Measurements from ENCODE around the gene MAP2K5. TPM values are rescaled to one million over a fixed set of nuclear protein-coding genes. Genes with fewer than 3 reads are reported as not detected.
A peak's percentile ranks its signal among the peaks of the same experiment; 100 is the strongest.

MAP2K5 gene
- total RNA-seq, 1 experiment from 2014 or later: 13.6 TPM

DNA sequence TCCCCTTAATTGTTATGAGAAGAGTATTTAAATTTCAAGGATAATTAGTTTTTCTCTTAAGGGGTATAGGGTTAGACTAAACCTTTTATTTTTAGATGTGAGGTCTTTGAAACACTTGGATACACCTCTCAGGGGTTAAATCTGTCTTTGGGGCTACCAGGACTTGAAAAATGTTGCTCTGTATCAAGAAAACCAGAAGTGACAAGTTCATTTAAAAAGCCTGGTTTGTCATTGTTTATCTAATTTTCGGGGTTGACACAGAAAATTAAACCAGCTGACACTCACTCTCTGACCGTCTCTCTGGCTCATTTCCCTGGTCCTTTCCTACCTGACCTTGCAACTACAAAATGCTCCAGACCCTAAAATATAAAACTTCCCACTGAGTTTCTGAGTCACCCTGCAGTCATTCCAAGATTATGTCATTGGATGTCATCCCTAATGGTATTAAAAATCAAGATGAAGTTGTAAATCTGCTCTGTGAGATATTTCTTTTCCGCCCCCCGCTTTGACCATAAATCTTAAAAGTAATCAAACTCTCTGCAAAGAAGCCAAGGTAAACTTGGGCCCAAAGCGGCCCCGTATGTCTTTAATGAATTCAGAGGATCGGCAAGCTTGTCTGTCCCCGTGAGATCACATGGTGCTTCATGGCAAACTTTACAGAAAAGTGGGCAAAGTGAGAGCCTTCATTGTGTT lies 249.9 kb downstream of the MAP2K5 start (continued):
- no peak for TF ChIP-seq ARID4B (CRISPR knock-in tag; IDR thresholded peaks at IDR 0.05; ENCODE audit: borderline replicate concordance)
- no peak for TF ChIP-seq ZNF281 (CRISPR knock-in tag; IDR thresholded peaks at IDR 0.05)

GRCh38 chr15:67794832-67795574 lies 252.5 kb downstream of the MAP2K5 start:
- CTCF ChIA-PET: no interaction called here

GRCh38 chr15:67796196-67797127 lies 254.0 kb downstream of the MAP2K5 start:
- no peak overlapping the region for H3K4me3 Mint-ChIP-seq
- peaks cover 17% of the 10 kb centered on the region for H3K9me3 Mint-ChIP-seq
- POLR2A ChIA-PET: no interaction called here
- peak overlapping the region; percentile 29 for H3K27ac Mint-ChIP-seq
- ATAC-seq: no peak
- H3K4me1 Mint-ChIP-seq: peaks cover 30% of the 10 kb centered on the region
- DNase-seq (ENCODE audit: low spot score): no peak
- no peaks in the 10 kb centered on the region; the same call in 1 of the 2 replicates for H3K27me3 Mint-ChIP-seq (ENCODE audit: low read depth)
- TF ChIP-seq TCF7 (CRISPR knock-in tag; IDR thresholded peaks at IDR 0.05; ENCODE audit: low read depth) (no peak), PREB (CRISPR knock-in tag; IDR thresholded peaks at IDR 0.05; ENCODE audit: borderline replicate concordance) (no peak), TP53 (CRISPR knock-in tag; IDR thresholded peaks at IDR 0.05) (no peak), ZNF263 (CRISPR knock-in tag; IDR thresholded peaks at IDR 0.05; ENCODE audit: low read depth) (no peak), FOXP1 (CRISPR knock-in tag; IDR thresholded peaks at IDR 0.05; ENCODE audit: borderline replicate concordance) (no peak), MLX (CRISPR knock-in tag; IDR thresholded peaks at IDR 0.05) (no peak), MYBL2 (CRISPR knock-in tag; IDR thresholded peaks at IDR 0.05) (no peak), ZNF138 (CRISPR knock-in tag; conservative IDR thresholded peaks at IDR 0.05) (no peak), ZNF121 (CRISPR knock-in tag; IDR thresholded peaks at IDR 0.05) (no peak), ZNF423 (CRISPR knock-in tag; IDR thresholded peaks at IDR 0.05) (no peak), E2F1 (CRISPR knock-in tag; IDR thresholded peaks at IDR 0.05) (no peak), RORB (CRISPR knock-in tag; IDR thresholded peaks at IDR 0.05) (no peak)
- TF ChIP-seq, protein P1, sequence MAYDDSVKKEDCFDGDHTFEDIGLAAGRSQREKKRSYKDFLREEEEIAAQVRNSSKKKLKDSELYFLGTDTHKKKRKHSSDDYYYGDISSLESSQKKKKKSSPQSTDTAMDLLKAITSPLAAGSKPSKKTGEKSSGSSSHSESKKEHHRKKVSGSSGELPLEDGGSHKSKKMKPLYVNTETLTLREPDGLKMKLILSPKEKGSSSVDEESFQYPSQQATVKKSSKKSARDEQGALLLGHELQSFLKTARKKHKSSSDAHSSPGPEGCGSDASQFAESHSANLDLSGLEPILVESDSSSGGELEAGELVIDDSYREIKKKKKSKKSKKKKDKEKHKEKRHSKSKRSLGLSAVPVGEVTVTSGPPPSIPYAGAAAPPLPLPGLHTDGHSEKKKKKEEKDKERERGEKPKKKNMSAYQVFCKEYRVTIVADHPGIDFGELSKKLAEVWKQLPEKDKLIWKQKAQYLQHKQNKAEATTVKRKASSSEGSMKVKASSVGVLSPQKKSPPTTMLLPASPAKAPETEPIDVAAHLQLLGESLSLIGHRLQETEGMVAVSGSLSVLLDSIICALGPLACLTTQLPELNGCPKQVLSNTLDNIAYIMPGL (CRISPR knock-in tag; IDR thresholded peaks at IDR 0.05): no peak
- TF ChIP-seq, protein P2, sequence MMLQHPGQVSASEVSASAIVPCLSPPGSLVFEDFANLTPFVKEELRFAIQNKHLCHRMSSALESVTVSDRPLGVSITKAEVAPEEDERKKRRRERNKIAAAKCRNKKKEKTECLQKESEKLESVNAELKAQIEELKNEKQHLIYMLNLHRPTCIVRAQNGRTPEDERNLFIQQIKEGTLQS (CRISPR knock-in tag; conservative IDR thresholded peaks at IDR 0.05): no peak
- CTCF ChIA-PET: no interaction called here
- peaks cover 14% of the 10 kb centered on the region; the same call in 1 of the 2 replicates for H3K36me3 Mint-ChIP-seq

More at GRCh38 chr15:67794832-67795574, 252.5 kb downstream of the MAP2K5 start:
- peaks cover 17% of the 10 kb centered on the region for H3K9me3 Mint-ChIP-seq
- H3K36me3 Mint-ChIP-seq: peaks cover 14% of the 10 kb centered on the region; the same call in 1 of the 2 replicates
- POLR2A ChIA-PET: no interaction called here
- DNase-seq (ENCODE audit: low spot score) (no peak), ATAC-seq (no peak)
- TF ChIP-seq NR1H2 (CRISPR knock-in tag; IDR thresholded peaks at IDR 0.05): no peak
- no peak for TF ChIP-seq GABPB1 (CRISPR knock-in tag; IDR thresholded peaks at IDR 0.05)
- no peak overlapping the region for H3K4me3 Mint-ChIP-seq
- H3K27me3 Mint-ChIP-seq (ENCODE audit: low read depth): no peaks in the 10 kb centered on the region; the same call in 1 of the 2 replicates
- H3K4me1 Mint-ChIP-seq: peaks cover 44% of the 10 kb centered on the region
- H3K27ac Mint-ChIP-seq: no peak overlapping the region

Measured in WTC11 (cell line).